AG08395 (cell line): ENCODE data around the gene HIVEP1.
A peak's percentile ranks its signal among the peaks of the same experiment; 100 is the strongest.
"Not testable (repeated sequence)": the region's sequence is repeated elsewhere in the genome, so short reads cannot be mapped to it uniquely, and the experiment has no call there.

Experiments used
- DNase-seq: peaks from one replicate; pipeline ENCODE4 v3.0.0; 2012; ENCODE audit warnings: mixed read lengths, low spot score

HIVEP1 gene

GRCh38 chr6:12119085-12119588 lies 107.0 kb downstream of the HIVEP1 start:
- DNase-seq: no peak

DNA sequence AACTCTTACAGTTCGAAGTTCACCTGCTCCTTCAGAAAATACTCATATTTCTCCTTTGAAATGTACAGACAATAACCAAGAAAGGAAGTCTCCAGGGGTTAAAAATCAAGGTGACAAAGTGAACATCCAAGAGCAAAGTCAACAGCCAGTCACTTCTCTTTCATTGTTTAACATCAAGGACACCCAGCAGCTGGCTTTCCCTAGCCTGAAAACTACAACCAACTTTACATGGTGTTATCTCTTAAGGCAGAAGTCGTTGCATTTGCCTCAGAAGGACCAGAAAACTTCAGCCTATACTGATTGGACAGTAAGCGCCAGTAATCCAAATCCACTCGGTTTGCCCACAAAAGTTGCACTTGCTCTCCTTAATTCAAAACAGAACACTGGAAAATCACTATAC lies 113.3 kb downstream of the HIVEP1 start:
- no peak for DNase-seq

GRCh38 chr6:12126051-12126450 lies 113.9 kb downstream of the HIVEP1 start:
- no peak for DNase-seq

DNA sequence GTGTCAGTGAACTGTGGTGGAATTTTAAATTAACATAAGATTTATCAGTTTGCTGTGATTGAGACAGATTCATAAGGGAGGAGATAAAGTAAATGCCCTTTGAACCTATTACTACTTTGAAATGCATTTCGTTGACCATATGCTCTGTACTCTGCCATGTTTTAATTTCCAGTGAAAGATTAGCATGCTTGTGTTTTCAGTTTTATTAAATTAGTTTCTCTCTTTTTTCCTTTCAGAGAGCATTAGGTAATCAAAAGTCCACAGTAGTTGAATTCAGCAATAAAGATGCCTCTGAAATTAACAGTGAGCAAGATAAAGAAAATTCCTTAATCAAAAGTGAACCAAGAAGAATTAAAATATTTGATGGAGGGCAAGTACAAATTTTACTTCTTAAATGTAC lies 117.4 kb downstream of the HIVEP1 start:
- no peak for DNase-seq

DNA sequence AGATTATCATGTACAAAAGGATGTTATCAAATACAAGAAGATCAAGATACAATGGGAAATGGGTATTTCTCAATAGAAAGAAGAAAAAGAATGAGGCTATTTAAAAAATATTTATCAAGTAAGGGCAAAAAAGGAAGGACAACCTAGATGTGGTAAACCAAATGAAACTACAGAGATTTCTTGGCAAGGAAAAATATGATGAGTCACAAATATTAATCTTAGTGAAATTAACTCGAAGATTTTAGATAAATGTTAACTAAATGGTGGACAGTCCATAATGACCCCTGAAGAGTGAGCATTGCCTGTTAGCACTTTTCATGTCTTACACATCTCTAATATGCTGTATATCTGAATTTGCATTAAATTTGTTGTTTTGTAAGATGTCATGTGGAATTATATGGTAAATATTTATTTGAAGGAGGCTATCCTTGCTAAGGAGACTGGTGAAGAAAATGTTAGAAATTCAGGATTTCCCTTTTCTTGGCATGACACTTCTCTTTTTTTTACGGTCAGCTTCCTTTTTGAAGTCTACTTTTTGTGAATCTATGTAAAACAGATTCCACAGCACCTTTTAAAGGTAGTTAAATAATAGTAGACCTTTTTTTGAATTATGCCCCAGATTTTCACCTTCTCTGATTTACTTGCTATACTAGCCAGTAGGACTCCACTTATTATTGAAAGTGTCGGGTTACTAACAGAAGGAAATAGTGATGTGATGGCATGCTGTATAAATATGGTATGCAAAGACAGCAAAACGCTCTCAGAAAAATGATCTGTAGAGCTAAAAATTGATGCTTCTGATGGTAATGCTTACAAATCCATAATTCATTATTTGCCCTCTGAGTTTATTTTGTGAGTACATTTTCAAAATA lies 120.5 kb downstream of the HIVEP1 start:
- no peak for DNase-seq

DNA sequence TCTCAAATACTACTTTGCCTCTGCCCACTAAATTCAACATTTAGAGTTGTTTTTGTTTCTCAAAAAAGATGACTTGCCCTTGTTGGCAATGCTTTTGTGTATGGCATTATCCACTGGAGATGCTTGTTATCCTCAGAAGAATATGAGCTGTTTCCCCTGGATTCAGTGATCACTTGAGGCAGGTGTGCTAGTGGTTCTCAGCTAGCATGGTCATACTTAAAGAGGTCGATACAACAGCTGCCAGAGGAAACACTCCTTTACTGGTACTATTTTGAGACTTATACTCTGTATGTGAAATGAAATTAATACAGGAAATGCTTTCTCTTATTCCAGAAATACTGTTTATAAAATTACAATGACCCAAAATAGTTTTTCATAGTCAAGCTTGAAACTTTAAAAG lies 122.5 kb downstream of the HIVEP1 start:
- no peak for DNase-seq

DNA sequence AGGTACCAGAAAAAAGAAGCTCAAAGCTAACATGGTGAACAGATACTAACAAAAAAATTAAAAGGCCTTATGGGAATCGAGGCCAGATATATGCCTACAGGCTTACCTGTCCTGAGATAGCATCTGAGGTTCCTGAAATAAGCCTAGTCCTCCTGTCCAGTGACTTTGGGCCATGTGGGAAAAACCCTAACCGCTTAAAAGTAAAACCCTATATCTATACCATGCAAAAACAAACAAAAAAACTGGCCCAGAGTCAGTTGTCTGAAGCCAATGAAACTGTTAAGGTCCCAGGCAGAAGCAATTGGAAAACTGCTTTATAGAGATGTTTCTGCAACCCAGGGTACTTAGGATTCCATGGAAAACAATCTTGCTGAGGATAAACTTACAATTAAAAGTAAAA lies 122.9 kb downstream of the HIVEP1 start:
- no peak for DNase-seq

DNA sequence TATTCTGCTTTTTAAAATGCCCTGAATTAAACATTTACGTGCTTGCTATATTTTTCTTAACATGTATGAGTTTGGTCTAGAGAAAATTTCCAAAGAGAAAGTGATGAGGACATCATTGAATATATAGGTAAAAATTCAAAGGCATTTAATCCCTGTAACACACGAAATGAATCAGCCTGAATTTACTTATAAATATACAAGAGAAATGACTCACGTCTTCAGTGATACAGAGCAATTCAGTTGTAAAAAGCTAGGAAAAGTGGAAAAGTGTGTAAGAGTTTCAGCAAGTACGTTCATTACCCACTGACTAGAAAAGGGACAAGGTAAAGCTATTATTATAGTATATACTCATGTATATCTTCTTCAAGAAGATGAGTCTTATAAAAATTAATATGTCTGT lies 124.8 kb downstream of the HIVEP1 start:
- no peak for DNase-seq

DNA sequence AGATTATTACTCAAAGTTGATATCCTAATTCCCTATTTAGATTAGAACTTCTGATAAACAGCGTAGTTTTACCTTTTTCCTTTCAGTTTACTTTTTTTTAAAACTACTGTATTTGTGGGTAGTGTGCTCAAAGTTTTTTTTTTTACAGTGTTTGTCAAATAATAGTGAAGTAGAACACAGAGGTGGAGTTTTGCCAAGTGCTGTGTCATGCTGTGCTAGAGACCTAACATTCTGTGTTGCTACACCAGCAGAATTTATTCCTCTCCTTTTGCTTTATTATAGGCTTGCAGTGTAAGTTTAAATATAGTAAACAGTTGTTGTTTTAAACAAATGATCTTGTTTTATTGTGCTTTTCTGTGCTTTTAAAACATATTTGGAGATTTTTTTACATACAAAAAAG lies 125.4 kb downstream of the HIVEP1 start:
- DNase-seq: peak; percentile 76

GRCh38 chr6:12138381-12138780 lies 126.3 kb downstream of the HIVEP1 start:
- DNase-seq: no peak

GRCh38 chr6:12138936-12139335 lies 126.8 kb downstream of the HIVEP1 start:
- no peak for DNase-seq

- DNase-seq: no peak
Observed at GRCh38 chr6:12147557-12148316, 135.6 kb downstream of the HIVEP1 start.

GRCh38 chr6:12148317-12148801 lies 136.2 kb downstream of the HIVEP1 start:
- peak; percentile 46 for DNase-seq

DNA sequence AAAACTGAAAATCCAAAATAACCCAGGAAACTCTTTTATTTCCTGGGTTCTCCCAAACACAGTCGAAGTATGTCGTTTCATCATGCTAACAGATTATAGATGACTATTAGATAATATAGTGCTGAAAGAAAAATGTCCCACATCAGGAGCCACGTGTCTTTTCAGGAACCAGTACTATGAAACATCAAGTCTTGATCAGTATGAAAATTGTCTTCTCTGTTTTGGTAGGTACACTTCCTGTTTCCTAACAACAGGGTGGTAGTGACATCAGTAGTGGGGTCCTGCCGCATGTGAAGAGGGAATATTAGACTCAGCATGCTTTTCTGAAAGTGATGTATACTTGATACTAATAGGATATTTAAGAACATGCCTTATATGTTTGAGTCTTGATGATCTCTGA lies 136.7 kb downstream of the HIVEP1 start:
- no peak for DNase-seq

DNA sequence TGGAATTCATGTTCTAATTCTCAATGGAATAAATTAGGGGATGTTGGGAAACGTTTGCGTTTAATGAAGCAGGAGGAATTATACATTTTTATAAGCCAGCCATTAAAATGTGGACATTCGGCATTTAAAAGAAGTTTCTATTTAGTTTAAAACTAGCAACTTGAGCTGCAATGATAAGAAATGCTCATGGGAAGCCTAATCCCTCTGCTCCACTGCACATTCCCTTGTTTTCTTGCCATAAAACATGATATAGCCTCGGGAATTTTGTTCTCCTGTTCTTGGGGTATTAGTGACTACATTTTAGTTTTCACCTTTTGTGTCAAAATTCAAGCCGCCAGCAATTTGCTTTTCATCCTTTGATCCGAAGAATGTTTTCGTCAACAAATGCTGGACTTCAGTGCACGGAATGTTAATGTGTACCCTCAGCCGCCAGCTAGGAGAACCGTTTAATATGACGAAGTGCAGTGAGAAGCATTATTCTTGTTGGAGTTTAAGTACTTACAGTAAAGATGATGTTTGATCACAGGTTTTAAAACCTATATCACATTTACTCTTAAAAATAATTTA lies 137.9 kb downstream of the HIVEP1 start:
- DNase-seq: no peak

GRCh38 chr6:12150812-12151432 lies 138.8 kb downstream of the HIVEP1 start:
- DNase-seq: no peak

GRCh38 chr6:12151433-12151820 lies 139.3 kb downstream of the HIVEP1 start:
- DNase-seq: no peak

- no peak for DNase-seq
Observed at GRCh38 chr6:12152023-12152970, 140.2 kb downstream of the HIVEP1 start.

DNA sequence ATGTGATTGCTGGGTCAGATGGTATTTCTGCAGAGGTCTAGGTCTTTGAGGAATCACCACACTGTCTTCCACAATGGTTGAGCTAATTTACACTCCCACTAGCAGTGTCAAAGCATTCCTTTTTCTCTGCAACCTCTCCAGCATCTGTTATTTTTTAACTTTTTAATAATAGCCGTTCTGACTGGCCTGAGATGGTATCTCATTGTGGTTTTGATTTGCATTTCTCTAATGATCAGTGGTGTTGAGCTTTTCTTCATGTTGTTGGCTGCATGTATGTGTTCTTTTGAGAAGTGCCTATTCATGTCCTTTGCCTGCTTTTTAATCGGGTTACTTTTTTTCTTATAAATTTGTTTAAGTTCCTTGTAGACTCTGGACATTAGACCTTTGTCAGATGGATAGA lies 143.7 kb downstream of the HIVEP1 start:
- DNase-seq: not testable (repeated sequence)

DNA sequence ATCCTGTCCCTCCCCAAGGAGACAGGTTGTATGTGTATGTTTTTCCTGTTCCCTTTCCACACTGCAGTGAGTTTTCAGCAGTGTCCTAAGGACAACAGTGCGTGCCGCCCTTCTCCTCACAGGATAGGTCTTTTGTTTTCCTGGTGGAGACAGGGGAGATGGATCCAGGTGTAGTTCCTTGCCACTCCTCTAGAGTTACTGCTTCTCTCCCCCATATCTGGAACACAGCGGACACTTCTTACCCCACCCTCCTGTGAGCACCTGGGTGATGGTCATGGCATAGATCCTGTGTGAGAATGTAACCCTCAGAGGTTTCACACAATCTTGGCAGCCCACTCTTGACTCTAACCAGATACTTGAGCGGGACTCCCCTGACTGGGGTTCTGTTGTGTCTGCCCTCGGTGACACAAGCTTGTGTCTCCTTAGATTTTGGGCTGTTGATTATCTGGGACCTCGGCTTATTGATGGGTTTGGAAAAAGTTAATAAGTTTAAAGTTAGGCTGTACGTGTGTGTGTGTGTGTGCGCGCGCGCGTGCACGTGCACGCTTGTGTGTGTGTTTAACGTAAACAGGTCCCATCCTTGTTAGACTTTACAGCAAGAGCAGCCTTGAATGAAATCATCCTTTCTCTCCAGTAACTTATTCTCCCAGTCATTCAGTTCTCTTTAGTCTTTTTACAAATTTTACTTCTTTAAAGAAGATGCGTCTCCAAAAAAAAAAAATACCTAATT lies 146.7 kb downstream of the HIVEP1 start:
- no peak for DNase-seq
